ENCODE results near the gene SLFN5.
A peak's percentile ranks its signal among the peaks of the same experiment; 100 is the strongest.

SLFN5 gene

DNA sequence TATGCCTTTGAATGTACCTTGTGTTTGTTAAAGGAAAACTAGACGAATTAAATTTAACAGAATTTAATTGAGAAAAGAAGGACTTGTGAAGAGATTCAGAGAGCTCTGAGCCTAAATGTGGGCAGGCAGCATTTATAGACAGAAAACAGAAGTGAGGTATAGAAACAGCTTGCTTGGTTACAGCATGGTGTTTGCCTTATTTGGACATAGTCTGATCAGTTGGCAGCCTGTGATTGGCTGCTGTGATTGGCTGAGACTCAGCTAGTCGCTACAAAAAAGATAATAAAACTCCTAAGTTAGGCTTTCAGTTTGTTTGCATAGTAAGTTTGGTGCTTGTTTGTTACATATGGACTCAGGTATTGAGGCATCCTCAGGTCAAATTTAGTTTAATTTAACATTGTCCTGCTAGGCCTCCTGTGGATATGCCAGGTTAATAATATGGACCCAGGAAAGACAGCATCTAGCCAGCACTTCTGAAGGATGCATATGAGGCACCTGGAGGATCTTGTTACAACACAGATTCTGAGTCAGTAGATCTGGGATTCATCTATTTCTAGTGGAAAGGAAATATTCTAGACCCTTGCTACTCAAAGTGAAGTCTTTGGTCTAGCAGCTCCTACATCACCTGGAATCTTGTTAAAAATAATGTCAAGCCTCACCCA lies 43.4 kb downstream of the SLFN5 start:
- Histone ChIP-seq H3K14ac (ENCODE audit: low read length) (no peak overlapping the region), H3K4ac (ENCODE audit: low read length) (no peak overlapping the region), H2AFZ (ENCODE audit: low read length) (peak overlapping the region; percentile 44), H3K79me1 (ENCODE audit: low read depth, low read length) (no peaks in the 10 kb centered on the region), H3K23ac (ENCODE audit: low read depth, low read length, poor library complexity) (no peak overlapping the region), H2BK120ac (ENCODE audit: low read depth, low read length) (no peak overlapping the region), H2BK15ac (ENCODE audit: low read length) (no peak overlapping the region), H4K8ac (ENCODE audit: low read depth, low read length) (no peak overlapping the region), H2BK5ac (ENCODE audit: low read length) (no peak overlapping the region), H3K9me3 (replicated peaks in 1 of 2; ENCODE audit: control insufficient read depth in 2 of 2, insufficient read depth in 1 of 2, low read depth in 1 of 2, low read length in 2 of 2) (no peaks in the 10 kb centered on the region), H3K4me3 (ENCODE audit: low read length in 2 of 2) (no peak overlapping the region), H4K91ac (ENCODE audit: low read depth, low read length, poor library complexity) (no peak overlapping the region), H2AK5ac (ENCODE audit: low read depth, low read length) (no peak overlapping the region), H3K27ac (replicated peaks; ENCODE audit: low read length) (no peak overlapping the region), H3K4me2 (ENCODE audit: insufficient read depth, low read length, poor library complexity, severe bottlenecking) (no peak overlapping the region), H3K9ac (ENCODE audit: low read depth, low read length, poor library complexity) (no peak overlapping the region), H3K18ac (ENCODE audit: low read length) (no peak overlapping the region), H3K27me3 (ENCODE audit: control insufficient read depth in 3 of 3, insufficient read depth in 3 of 3, low read depth in 1 of 3, low read length in 3 of 3) (peaks cover 0 to 8% (median 0%) of the 10 kb centered on the region in 3 experiments), H2BK12ac (ENCODE audit: low read length) (no peak overlapping the region), H3K4me1 (ENCODE audit: control insufficient read depth in 2 of 2, insufficient read depth in 1 of 2, low read depth in 1 of 2, low read length in 2 of 2) (no peaks in the 10 kb centered on the region), H3K36me3 (replicated peaks in 1 of 2; ENCODE audit: control insufficient read depth in 2 of 2, insufficient read depth in 2 of 2, low read length in 2 of 2) (no peaks in the 10 kb centered on the region)
- no CpG with 5 or more reads among the region's 2 CpGs for WGBS, 2 donors (ENCODE audit: extremely low coverage in 2 of 2, insufficient read length in 2 of 2, insufficient replicate concordance in 1 of 2)
- no peak for DNase-seq (ENCODE audit: low spot score)

DNA sequence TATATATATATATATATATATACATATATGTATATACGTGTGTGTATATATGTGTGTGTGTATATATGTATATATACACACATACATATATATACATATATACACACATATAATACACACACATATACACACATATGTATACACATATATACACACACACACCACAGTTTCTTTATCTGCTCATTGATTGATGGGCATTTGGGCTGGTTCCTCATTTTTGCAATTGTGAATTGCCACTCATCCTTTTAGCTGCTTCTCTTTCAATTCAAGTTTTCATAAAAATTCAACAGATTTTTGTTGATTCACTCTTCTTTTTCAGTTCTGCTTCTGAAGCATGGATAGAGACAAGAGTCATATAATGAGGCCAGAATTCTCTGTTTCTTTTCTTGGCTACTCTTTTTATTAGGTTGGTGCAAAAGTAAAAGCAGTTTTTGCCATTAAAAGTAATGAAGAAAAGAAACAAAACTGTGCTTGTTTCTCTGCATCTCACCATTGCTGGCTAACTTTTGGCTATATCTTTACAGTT lies 44.5 kb downstream of the SLFN5 start:
- Histone ChIP-seq H2BK5ac (ENCODE audit: low read length) (no peak overlapping the region), H3K79me1 (ENCODE audit: low read depth, low read length) (no peaks in the 10 kb centered on the region)
- DNase-seq (ENCODE audit: low spot score): no peak

DNA sequence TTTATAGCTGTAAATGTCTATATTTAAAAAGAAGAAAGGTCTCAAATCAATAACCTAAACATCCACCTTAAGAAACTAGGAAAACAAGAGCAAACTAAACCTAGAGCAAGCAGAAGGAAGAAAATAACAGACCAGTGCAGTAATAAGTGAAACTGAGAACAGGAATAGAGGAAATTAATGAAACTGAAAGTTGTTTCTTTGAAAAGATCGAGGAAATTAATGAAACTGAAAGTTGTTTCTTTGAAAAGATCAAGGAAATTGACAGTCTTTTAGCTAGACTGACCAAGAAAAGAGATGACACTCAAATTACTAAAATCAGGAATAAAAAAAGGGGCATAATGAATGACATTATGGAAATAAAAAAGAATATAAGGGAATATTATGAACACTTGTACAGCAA lies 46.4 kb downstream of the SLFN5 start:
- Histone ChIP-seq H3K27me3 (ENCODE audit: control insufficient read depth in 3 of 3, insufficient read depth in 3 of 3, low read depth in 1 of 3, low read length in 3 of 3) (no peaks in the 10 kb centered on the region), H3K4me2 (ENCODE audit: insufficient read depth, low read length, poor library complexity, severe bottlenecking) (no peak overlapping the region), H3K9ac (ENCODE audit: low read depth, low read length, poor library complexity) (no peak overlapping the region), H3K18ac (ENCODE audit: low read length) (no peak overlapping the region), H3K4me3 (ENCODE audit: low read length in 2 of 2) (no peak overlapping the region), H3K9me3 (replicated peaks in 1 of 2; ENCODE audit: control insufficient read depth in 2 of 2, insufficient read depth in 1 of 2, low read depth in 1 of 2, low read length in 2 of 2) (no peaks in the 10 kb centered on the region), H3K14ac (ENCODE audit: low read length) (no peak overlapping the region), H3K36me3 (replicated peaks in 1 of 2; ENCODE audit: control insufficient read depth in 2 of 2, insufficient read depth in 2 of 2, low read length in 2 of 2) (no peaks in the 10 kb centered on the region), H2BK5ac (ENCODE audit: low read length) (no peak overlapping the region), H3K4me1 (ENCODE audit: control insufficient read depth in 2 of 2, insufficient read depth in 1 of 2, low read depth in 1 of 2, low read length in 2 of 2) (no peaks in the 10 kb centered on the region), H2BK12ac (ENCODE audit: low read length) (no peak overlapping the region), H2BK120ac (ENCODE audit: low read depth, low read length) (no peak overlapping the region), H2AK5ac (ENCODE audit: low read depth, low read length) (no peak overlapping the region), H3K79me1 (ENCODE audit: low read depth, low read length) (no peaks in the 10 kb centered on the region), H3K4ac (ENCODE audit: low read length) (no peak overlapping the region), H3K23ac (ENCODE audit: low read depth, low read length, poor library complexity) (no peak overlapping the region), H4K8ac (ENCODE audit: low read depth, low read length) (no peak overlapping the region), H2AFZ (ENCODE audit: low read length) (no peak overlapping the region), H2BK15ac (ENCODE audit: low read length) (no peak overlapping the region), H4K91ac (ENCODE audit: low read depth, low read length, poor library complexity) (no peak overlapping the region), H3K27ac (replicated peaks; ENCODE audit: low read length) (no peak overlapping the region)
- no CpG with 5 or more reads among the region's 1 CpG for WGBS, 2 donors (ENCODE audit: extremely low coverage in 2 of 2, insufficient read length in 2 of 2, insufficient replicate concordance in 1 of 2)
- no peak for DNase-seq (ENCODE audit: low spot score)

More for the DNA sequence above, 44.5 kb downstream of the SLFN5 start:
- Histone ChIP-seq H3K4me1 (ENCODE audit: control insufficient read depth in 2 of 2, insufficient read depth in 1 of 2, low read depth in 1 of 2, low read length in 2 of 2) (no peaks in the 10 kb centered on the region), H3K9me3 (replicated peaks in 1 of 2; ENCODE audit: control insufficient read depth in 2 of 2, insufficient read depth in 1 of 2, low read depth in 1 of 2, low read length in 2 of 2) (no peaks in the 10 kb centered on the region), H2BK15ac (ENCODE audit: low read length) (no peak overlapping the region), H3K18ac (ENCODE audit: low read length) (no peak overlapping the region), H3K27me3 (ENCODE audit: control insufficient read depth in 3 of 3, insufficient read depth in 3 of 3, low read depth in 1 of 3, low read length in 3 of 3) (peaks cover 0 to 2% (median 0%) of the 10 kb centered on the region in 3 experiments), H4K8ac (ENCODE audit: low read depth, low read length) (no peak overlapping the region), H3K27ac (replicated peaks; ENCODE audit: low read length) (no peak overlapping the region), H3K9ac (ENCODE audit: low read depth, low read length, poor library complexity) (no peak overlapping the region), H3K14ac (ENCODE audit: low read length) (no peak overlapping the region), H3K36me3 (replicated peaks in 1 of 2; ENCODE audit: control insufficient read depth in 2 of 2, insufficient read depth in 2 of 2, low read length in 2 of 2) (no peaks in the 10 kb centered on the region), H2BK12ac (ENCODE audit: low read length) (no peak overlapping the region), H2BK120ac (ENCODE audit: low read depth, low read length) (no peak overlapping the region), H4K91ac (ENCODE audit: low read depth, low read length, poor library complexity) (no peak overlapping the region), H3K4me2 (ENCODE audit: insufficient read depth, low read length, poor library complexity, severe bottlenecking) (no peak overlapping the region), H3K4ac (ENCODE audit: low read length) (no peak overlapping the region), H2AK5ac (ENCODE audit: low read depth, low read length) (no peak overlapping the region), H3K4me3 (ENCODE audit: low read length in 2 of 2) (no peak overlapping the region), H2AFZ (ENCODE audit: low read length) (no peak overlapping the region), H3K23ac (ENCODE audit: low read depth, low read length, poor library complexity) (no peak overlapping the region)
- no CpG with 5 or more reads among the region's 1 CpG for WGBS, 2 donors (ENCODE audit: extremely low coverage in 2 of 2, insufficient read length in 2 of 2, insufficient replicate concordance in 1 of 2)

DNA sequence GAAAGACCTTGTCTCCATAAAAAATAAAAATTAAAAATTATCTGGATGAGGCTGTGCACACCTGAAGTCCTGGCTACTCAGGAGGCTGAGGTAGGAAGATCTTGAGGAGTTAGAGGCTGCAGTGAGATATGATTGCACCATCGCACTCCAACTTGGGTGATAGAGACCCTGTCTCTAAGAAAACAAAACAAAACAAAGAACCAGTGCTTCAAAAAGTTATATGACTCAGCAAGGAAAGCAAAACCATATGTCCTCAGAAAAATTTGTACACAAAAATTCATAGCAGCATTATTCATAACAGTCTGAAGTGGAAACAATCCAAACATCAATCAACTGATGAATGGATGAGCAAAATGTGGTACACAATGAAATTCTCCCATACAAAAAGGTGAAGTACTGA lies 48.9 kb downstream of the SLFN5 start:
- H3K36me3 ChIP-seq (replicated peaks in 1 of 2; ENCODE audit: control insufficient read depth in 2 of 2, insufficient read depth in 2 of 2, low read length in 2 of 2): no peaks in the 10 kb centered on the region
- H2BK12ac ChIP-seq (ENCODE audit: low read length): no peak overlapping the region
- H3K9me3 ChIP-seq (replicated peaks in 1 of 2; ENCODE audit: control insufficient read depth in 2 of 2, insufficient read depth in 1 of 2, low read depth in 1 of 2, low read length in 2 of 2): no peaks in the 10 kb centered on the region
- no peak overlapping the region for H3K9ac ChIP-seq (ENCODE audit: low read depth, low read length, poor library complexity)
- no peak overlapping the region for H3K14ac ChIP-seq (ENCODE audit: low read length)
- no peak overlapping the region for H2AK5ac ChIP-seq (ENCODE audit: low read depth, low read length)
- H2BK120ac ChIP-seq (ENCODE audit: low read depth, low read length): no peak overlapping the region
- no peak overlapping the region for H3K18ac ChIP-seq (ENCODE audit: low read length)
- H3K79me1 ChIP-seq (ENCODE audit: low read depth, low read length): no peaks in the 10 kb centered on the region
- no peak overlapping the region for H3K4me3 ChIP-seq (ENCODE audit: low read length in 2 of 2)
- H3K27ac ChIP-seq (replicated peaks; ENCODE audit: low read length): no peak overlapping the region
- no peak overlapping the region for H3K23ac ChIP-seq (ENCODE audit: low read depth, low read length, poor library complexity)
- no CpG with 5 or more reads among the region's 1 CpG for WGBS, 2 donors (ENCODE audit: extremely low coverage in 2 of 2, insufficient read length in 2 of 2, insufficient replicate concordance in 1 of 2)
- no peak overlapping the region for H2AFZ ChIP-seq (ENCODE audit: low read length)
- no peak overlapping the region for H4K8ac ChIP-seq (ENCODE audit: low read depth, low read length)
- no peak overlapping the region for H2BK15ac ChIP-seq (ENCODE audit: low read length)
- H3K27me3 ChIP-seq (ENCODE audit: control insufficient read depth in 3 of 3, insufficient read depth in 3 of 3, low read depth in 1 of 3, low read length in 3 of 3): no peaks in the 10 kb centered on the region
- DNase-seq (ENCODE audit: low spot score): no peak
- no peak overlapping the region for H4K91ac ChIP-seq (ENCODE audit: low read depth, low read length, poor library complexity)
- no peaks in the 10 kb centered on the region for H3K4me1 ChIP-seq (ENCODE audit: control insufficient read depth in 2 of 2, insufficient read depth in 1 of 2, low read depth in 1 of 2, low read length in 2 of 2)
- no peak overlapping the region for H3K4me2 ChIP-seq (ENCODE audit: insufficient read depth, low read length, poor library complexity, severe bottlenecking)
- H3K4ac ChIP-seq (ENCODE audit: low read length): no peak overlapping the region
- no peak overlapping the region for H2BK5ac ChIP-seq (ENCODE audit: low read length)
